Trophoblast cell (in vitro differentiated cells and primary cell): ENCODE results near the gene OVCH1.
A peak's percentile ranks its signal among the peaks of the same experiment; 100 is the strongest.
"Not testable (repeated sequence)": the region's sequence is repeated elsewhere in the genome, so short reads cannot be mapped to it uniquely, and the experiment has no call there.

Experiments
- DNase-seq, 2 donors: peaks; one replicate each; pipeline ENCODE4 v3.0.0-alpha.2; 2016
- H2AFZ ChIP-seq: 2 replicates; pipeline ENCODE4 v1.6.1; 2013; ENCODE audit warnings: low read length, moderate library complexity, mild to moderate bottlenecking; ENCODE audit not compliant: insufficient read depth, poor library complexity
- H2AK5ac ChIP-seq: 2 replicates; pipeline ENCODE4 v1.6.1; 2013; ENCODE audit warnings: mild to moderate bottlenecking, low read length
- H2BK120ac ChIP-seq: 2 replicates; pipeline ENCODE4 v1.6.1; 2013; ENCODE audit warnings: low read length, mild to moderate bottlenecking, moderate library complexity; ENCODE audit not compliant: insufficient read depth, poor library complexity
- H2BK12ac ChIP-seq: 2 replicates; pipeline ENCODE4 v1.6.1; 2013; ENCODE audit warnings: mild to moderate bottlenecking, low read length, moderate library complexity
- H2BK5ac ChIP-seq: 2 replicates; pipeline ENCODE4 v1.6.1; 2013; ENCODE audit warnings: low read length, low read depth, moderate library complexity, mild to moderate bottlenecking; ENCODE audit not compliant: poor library complexity
- H3K14ac ChIP-seq: 2 replicates; pipeline ENCODE4 v1.6.1; 2013; ENCODE audit warnings: mild to moderate bottlenecking, low read length
- H3K18ac ChIP-seq: 2 replicates; pipeline ENCODE4 v1.6.1; 2013; ENCODE audit warnings: mild to moderate bottlenecking, low read length
- H3K23ac ChIP-seq: 2 replicates; pipeline ENCODE4 v1.6.1; 2013; ENCODE audit warnings: low read length
- H3K27ac ChIP-seq: 2 replicates; pipeline ENCODE4 v1.5.1; 2013; ENCODE audit warnings: low read depth, mild to moderate bottlenecking, inconsistent platforms, low read length, moderate library complexity
- H3K27me3 ChIP-seq: 2 replicates; pipeline ENCODE4 v1.6.1; 2013; ENCODE audit warnings: inconsistent platforms, mild to moderate bottlenecking, low read length, moderate library complexity; ENCODE audit not compliant: insufficient read depth
- H3K36me3 ChIP-seq, 2 experiments: 1 replicate in 1 of 2; 2 replicates in 1 of 2; pipeline ENCODE4 v1.6.1; 2013; ENCODE audit warnings: low read length in 2 of 2, mild to moderate bottlenecking in 2 of 2, moderate library complexity in 1 of 2; ENCODE audit not compliant: insufficient read depth in 2 of 2, control insufficient read depth in 1 of 2
- H3K4ac ChIP-seq: 2 replicates; pipeline ENCODE4 v1.6.1; 2013; ENCODE audit warnings: low read depth, mild to moderate bottlenecking, low read length, moderate library complexity
- H3K4me1 ChIP-seq, 2 experiments: 1 replicate in 1 of 2; 2 replicates in 1 of 2; pipeline ENCODE4 v1.6.1; 2013; ENCODE audit warnings: low read length in 2 of 2, mild to moderate bottlenecking in 2 of 2, moderate library complexity in 1 of 2; ENCODE audit not compliant: insufficient read depth in 2 of 2, control insufficient read depth in 1 of 2
- H3K4me2 ChIP-seq: 2 replicates; pipeline ENCODE4 v1.6.1; 2013; ENCODE audit warnings: inconsistent platforms, mild to moderate bottlenecking, low read length, moderate library complexity
- H3K4me3 ChIP-seq: 2 replicates; pipeline ENCODE4 v1.5.1; 2013; ENCODE audit warnings: mild to moderate bottlenecking, low read depth, low read length, inconsistent platforms
- H3K79me1 ChIP-seq: one replicate; pipeline ENCODE4 v1.6.1; 2013; ENCODE audit warnings: low read length
- H3K79me2 ChIP-seq: 2 replicates; pipeline ENCODE4 v1.6.1; 2013; ENCODE audit warnings: low read length, mild to moderate bottlenecking; ENCODE audit not compliant: control insufficient read depth, insufficient read depth, poor library complexity
- H3K9ac ChIP-seq: 2 replicates; pipeline ENCODE4 v1.6.1; 2013; ENCODE audit warnings: mild to moderate bottlenecking, low read length
- H3K9me3 ChIP-seq: 2 replicates; pipeline ENCODE4 v1.6.1; 2013; ENCODE audit warnings: low read depth, mild to moderate bottlenecking, control low read depth, inconsistent platforms, low read length; ENCODE audit not compliant: insufficient read depth
- H4K12ac ChIP-seq: 2 replicates; pipeline ENCODE4 v1.6.1; 2013; ENCODE audit warnings: low read depth, mild to moderate bottlenecking, low read length, moderate library complexity
- H4K8ac ChIP-seq: 2 replicates; pipeline ENCODE4 v1.6.1; 2013; ENCODE audit warnings: low read depth, mild to moderate bottlenecking, low read length, moderate library complexity
- H4K91ac ChIP-seq: one replicate; pipeline ENCODE4 v1.6.1; 2013; ENCODE audit warnings: low read depth, mild to moderate bottlenecking, low read length, moderate library complexity
- WGBS: extraction: QIAGEN DNeasy Blood & Tissue Kit; methylation state at CpG from one replicate; pipeline ENCODE4 v1.1.7; 2013; ENCODE audit warnings: missing lambda C conversion rate; ENCODE audit not compliant: insufficient read length, insufficient coverage; ENCODE audit errors: extremely low coverage; 5-methylcytosine and 5-hydroxymethylcytosine counted together

Gene OVCH1

DNA sequence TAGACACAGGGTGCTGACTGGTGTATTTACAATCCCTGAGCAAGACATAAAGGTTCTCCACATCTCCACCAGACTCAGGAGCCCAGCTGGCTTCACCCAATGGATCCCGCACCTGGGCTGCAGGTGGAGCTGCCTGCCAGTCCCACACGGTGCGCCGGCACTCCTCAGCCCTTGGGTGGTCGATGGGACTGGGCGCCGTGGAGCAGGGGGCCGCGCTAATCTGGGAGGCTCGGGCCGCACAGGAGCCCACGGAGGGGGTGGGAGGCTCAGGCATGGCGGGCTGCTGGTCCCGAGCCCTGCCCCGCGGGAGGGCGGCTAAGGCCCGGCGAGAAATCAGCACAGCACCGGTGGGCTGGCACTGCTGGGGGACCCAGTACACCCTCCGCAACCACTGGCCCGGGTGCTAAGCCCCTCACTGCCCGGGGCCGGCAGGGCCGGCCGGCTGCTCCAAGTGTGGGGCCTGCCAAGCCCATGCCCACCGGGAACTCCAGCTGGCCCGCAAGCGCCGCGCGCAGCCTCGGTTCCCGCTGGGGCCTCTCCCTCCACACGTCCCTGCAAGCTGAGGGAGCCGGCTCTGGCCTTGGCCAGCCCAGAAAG is 111.3 kb downstream of the OVCH1 start:
- no CpG with 5 or more reads among the region's 36 CpGs for WGBS

DNA sequence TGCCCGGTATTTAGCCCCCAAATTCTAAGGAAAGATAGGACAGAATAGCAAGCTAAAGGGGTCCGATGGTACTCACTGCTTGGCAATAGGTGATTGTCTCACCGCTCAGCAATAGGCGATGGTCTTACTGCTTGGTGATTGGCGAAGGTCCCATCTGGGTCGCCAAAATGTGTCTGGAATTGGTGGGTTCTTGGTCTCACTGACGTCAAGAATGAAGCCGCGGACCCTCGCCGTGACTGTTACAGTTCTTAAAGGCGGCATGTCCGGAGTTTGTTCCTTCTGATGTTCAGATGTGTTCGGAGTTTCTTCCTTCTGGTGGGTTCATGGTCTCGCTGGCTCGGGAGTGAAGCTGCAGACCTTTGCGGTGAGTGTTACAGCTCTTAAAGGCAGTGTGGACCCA is 112.3 kb downstream of the OVCH1 start:
- not testable (repeated sequence) for H3K4me1 ChIP-seq, H3K4me2 ChIP-seq, H3K9me3 ChIP-seq, DNase-seq, H3K79me1 ChIP-seq, H3K27ac ChIP-seq, H3K79me2 ChIP-seq, H2BK120ac ChIP-seq, H3K18ac ChIP-seq, H4K91ac ChIP-seq, H4K8ac ChIP-seq, H3K27me3 ChIP-seq, H2BK12ac ChIP-seq, H2AFZ ChIP-seq, H3K14ac ChIP-seq, H3K36me3 ChIP-seq, H4K12ac ChIP-seq, H3K23ac ChIP-seq, H2BK5ac ChIP-seq, H3K4me3 ChIP-seq, H3K4ac ChIP-seq, H3K9ac ChIP-seq, H2AK5ac ChIP-seq
- no CpG with 5 or more reads among the region's 17 CpGs for WGBS

More for the DNA sequence above, 111.3 kb downstream of the OVCH1 start:
- not testable (repeated sequence) for H4K12ac ChIP-seq, H3K23ac ChIP-seq, H3K36me3 ChIP-seq, H3K18ac ChIP-seq, H3K14ac ChIP-seq, H4K91ac ChIP-seq, H3K9ac ChIP-seq, H4K8ac ChIP-seq, H2AK5ac ChIP-seq, H2BK5ac ChIP-seq, H3K27ac ChIP-seq, DNase-seq, H3K4me3 ChIP-seq, H3K4me2 ChIP-seq, H3K27me3 ChIP-seq, H3K4ac ChIP-seq, H3K79me2 ChIP-seq, H3K9me3 ChIP-seq, H3K79me1 ChIP-seq, H3K4me1 ChIP-seq, H2AFZ ChIP-seq, H2BK12ac ChIP-seq, H2BK120ac ChIP-seq

DNA sequence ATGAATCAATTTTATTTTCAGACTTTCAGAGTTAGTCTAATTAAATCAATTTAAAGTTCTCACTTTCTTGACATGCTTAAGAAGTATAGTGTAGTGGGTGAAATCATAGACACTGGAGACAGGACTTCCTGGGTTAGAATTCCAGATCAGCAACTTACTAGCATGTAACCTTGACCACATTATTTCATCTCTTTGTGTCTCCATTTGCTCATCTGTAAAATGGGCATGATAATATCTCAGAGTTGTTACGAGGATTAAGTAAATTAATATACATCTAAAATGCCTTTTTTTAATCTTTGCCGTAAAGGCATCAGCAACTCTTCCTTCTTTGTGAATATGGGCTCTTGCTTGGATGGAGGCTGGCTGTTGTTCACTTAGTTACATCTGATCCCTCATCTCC is 115.2 kb downstream of the OVCH1 start:
- H2AFZ ChIP-seq, result no peak overlapping the region
- no peak overlapping the region for H2BK5ac ChIP-seq
- H3K27me3 ChIP-seq, result no peaks in the 10 kb centered on the region
- H3K27ac ChIP-seq, result no peak overlapping the region
- H3K4ac ChIP-seq, result no peak overlapping the region
- no peak overlapping the region for H3K9ac ChIP-seq
- H4K91ac ChIP-seq, result no peak overlapping the region
- no peaks in the 10 kb centered on the region for H3K36me3 ChIP-seq
- no peak for DNase-seq
- H3K79me2 ChIP-seq, result peaks cover 4% of the 10 kb centered on the region
- peaks cover 5% of the 10 kb centered on the region for H3K79me1 ChIP-seq
- H3K4me1 ChIP-seq, result no peaks in the 10 kb centered on the region
- H2BK12ac ChIP-seq, result no peak overlapping the region
- no peak overlapping the region for H3K4me3 ChIP-seq
- no CpG with 5 or more reads among the region's 2 CpGs for WGBS
- H3K14ac ChIP-seq, result no peak overlapping the region
- no peak overlapping the region for H3K4me2 ChIP-seq
- H3K23ac ChIP-seq, result no peak overlapping the region
- H4K12ac ChIP-seq, result no peak overlapping the region
- H3K9me3 ChIP-seq, result no peaks in the 10 kb centered on the region
- H4K8ac ChIP-seq, result no peak overlapping the region
- H2BK120ac ChIP-seq, result no peak overlapping the region
- H2AK5ac ChIP-seq, result no peak overlapping the region
- H3K18ac ChIP-seq, result no peak overlapping the region

DNA sequence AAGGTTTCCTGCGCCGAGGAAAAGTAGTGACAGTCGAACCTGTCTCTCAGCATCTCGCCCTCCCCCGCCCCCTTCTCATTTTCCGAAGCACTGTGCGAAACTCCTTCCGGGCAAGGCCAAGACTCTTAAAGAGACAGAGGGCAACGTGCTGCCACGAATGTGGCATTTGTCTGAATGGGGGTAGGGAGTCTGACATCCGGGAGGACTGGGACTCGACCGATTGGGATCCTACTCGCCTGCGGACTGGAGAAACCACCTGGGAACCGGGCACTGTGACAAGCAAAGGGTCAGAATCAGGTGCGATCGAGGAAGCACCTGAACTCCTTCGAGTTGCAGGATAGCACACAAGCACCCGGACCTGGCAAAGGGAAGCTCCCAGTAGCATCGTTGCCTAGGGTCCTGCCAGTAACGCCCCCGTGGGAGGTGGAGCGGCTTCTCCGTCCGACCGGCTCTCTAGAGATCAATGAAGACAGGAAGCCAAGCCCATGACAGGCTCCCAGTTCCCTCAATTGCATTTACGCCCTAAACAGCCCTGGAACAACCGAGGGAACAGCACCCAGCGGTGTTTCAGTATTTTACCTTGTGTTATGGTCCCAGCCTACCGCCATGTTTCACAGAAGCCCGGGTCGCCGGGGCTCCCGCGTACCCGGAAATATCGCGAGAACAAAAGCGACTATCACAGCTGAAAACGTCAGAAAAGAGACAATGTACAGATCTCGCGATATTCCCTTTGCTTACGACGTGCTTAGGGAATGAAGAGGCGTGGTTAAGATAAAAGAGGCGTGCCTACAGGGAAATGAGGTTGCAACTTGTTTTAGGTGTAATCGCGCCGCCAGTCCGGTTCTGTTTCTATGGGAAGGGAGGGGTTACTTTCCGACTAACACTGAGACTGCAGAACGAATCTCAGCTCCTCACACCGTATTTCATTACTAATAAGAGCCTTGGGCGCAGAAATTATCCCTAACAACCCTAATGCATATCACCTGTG is 116.7 kb downstream of the OVCH1 start, which contains the start of gene ERGIC2:
Gene ERGIC2, minus strand, starts transcription at position 637 of the 988 bp plus-strand sequence. CDS start 9,539 bp downstream, outside the sequence.
- peak within 1 kb of the TSS; percentile 77 for H2BK5ac ChIP-seq
- no peak within 1 kb of the TSS for H2BK12ac ChIP-seq
- WGBS, result no CpG with 5 or more reads among the region's 55 CpGs
- no peaks in the 10 kb centered on the region for H3K9me3 ChIP-seq
- peaks cover 5% of the 10 kb centered on the region for H3K79me1 ChIP-seq
- H2BK120ac ChIP-seq, result peak within 1 kb of the TSS; percentile 79
- H4K91ac ChIP-seq, result peak within 1 kb of the TSS; percentile 94
- peak within 1 kb of the TSS; percentile 97 for H3K9ac ChIP-seq
- H3K4me2 ChIP-seq, result peak within 1 kb of the TSS; percentile 86
- H3K14ac ChIP-seq, result peak within 1 kb of the TSS; percentile 84
- H4K12ac ChIP-seq, result peak within 1 kb of the TSS; percentile 90
- peak within 1 kb of the TSS; percentile 90 for H3K4me3 ChIP-seq
- peaks cover 4% of the 10 kb centered on the region for H3K79me2 ChIP-seq
- DNase-seq, result peak; percentile 97 to 100
- peak within 1 kb of the TSS; percentile 71 for H3K4ac ChIP-seq
- peak within 1 kb of the TSS; percentile 97 for H4K8ac ChIP-seq
- no peak within 1 kb of the TSS for H3K23ac ChIP-seq
- peak within 1 kb of the TSS; percentile 80 for H3K18ac ChIP-seq
- H3K36me3 ChIP-seq, result no peaks in the 10 kb centered on the region
- H3K27me3 ChIP-seq, result no peaks in the 10 kb centered on the region
- H3K4me1 ChIP-seq, result no peaks in the 10 kb centered on the region
- peak within 1 kb of the TSS; percentile 84 for H3K27ac ChIP-seq
- H2AFZ ChIP-seq, result peak within 1 kb of the TSS; percentile 87
- peak within 1 kb of the TSS; percentile 38 for H2AK5ac ChIP-seq
